Measurements from ENCODE around the gene SLC6A6.

SLC6A6 gene

DNA sequence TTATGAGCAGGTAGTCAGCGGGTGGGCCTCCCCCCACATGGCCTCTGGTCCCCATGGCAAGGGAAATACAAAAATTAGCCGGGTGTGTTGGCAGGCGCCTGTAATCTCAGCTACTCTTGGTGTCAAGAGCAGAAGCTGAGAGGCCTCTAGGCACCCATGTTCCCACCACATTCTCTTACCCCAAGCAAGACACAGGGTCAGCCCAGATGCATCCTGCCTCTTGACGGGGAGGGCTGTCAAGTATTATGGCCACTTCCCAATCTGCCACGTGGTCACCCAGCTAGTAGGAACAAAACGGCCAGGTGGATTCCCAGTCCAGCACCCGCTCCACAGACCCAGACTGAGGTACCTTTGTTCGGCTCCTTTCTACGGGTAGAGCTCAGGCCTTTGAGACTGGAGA, 16.2 kb upstream of the SLC6A6 start:
- Histone ChIP-seq H3K79me2 (ENCODE audit: insufficient read depth, low read length) (no peaks in the 10 kb centered on the region), H3K9me2 (ENCODE audit: low read depth, low read length) (no peaks in the 10 kb centered on the region), H3K27me3 (ENCODE audit: insufficient read depth, low read length) (no peaks in the 10 kb centered on the region; the same call in 1 of the 2 replicates), H2AFZ (ENCODE audit: low read length) (no peak overlapping the region), H4K20me1 (ENCODE audit: insufficient read depth, low read length) (no peaks in the 10 kb centered on the region), H3K9ac (ENCODE audit: low read length) (no peak overlapping the region), H3K9me3 (ENCODE audit: low read length) (no peaks in the 10 kb centered on the region), H3K4me3 (ENCODE audit: low read depth, low read length, poor library complexity, severe bottlenecking) (no peak overlapping the region), H3K4me2 (ENCODE audit: low read length) (no peak overlapping the region), H3K4me1 (ENCODE audit: insufficient read depth, low read length, severe bottlenecking) (peaks cover 15% of the 10 kb centered on the region), H3F3A (ENCODE audit: insufficient read depth, low read length) (no peaks in the 10 kb centered on the region), H3K27ac (ENCODE audit: low read depth, low read length, poor library complexity, severe bottlenecking) (no peak overlapping the region), H3K36me3 (ENCODE audit: insufficient read depth, low read length) (no peaks in the 10 kb centered on the region)
- TF ChIP-seq, protein P1, sequence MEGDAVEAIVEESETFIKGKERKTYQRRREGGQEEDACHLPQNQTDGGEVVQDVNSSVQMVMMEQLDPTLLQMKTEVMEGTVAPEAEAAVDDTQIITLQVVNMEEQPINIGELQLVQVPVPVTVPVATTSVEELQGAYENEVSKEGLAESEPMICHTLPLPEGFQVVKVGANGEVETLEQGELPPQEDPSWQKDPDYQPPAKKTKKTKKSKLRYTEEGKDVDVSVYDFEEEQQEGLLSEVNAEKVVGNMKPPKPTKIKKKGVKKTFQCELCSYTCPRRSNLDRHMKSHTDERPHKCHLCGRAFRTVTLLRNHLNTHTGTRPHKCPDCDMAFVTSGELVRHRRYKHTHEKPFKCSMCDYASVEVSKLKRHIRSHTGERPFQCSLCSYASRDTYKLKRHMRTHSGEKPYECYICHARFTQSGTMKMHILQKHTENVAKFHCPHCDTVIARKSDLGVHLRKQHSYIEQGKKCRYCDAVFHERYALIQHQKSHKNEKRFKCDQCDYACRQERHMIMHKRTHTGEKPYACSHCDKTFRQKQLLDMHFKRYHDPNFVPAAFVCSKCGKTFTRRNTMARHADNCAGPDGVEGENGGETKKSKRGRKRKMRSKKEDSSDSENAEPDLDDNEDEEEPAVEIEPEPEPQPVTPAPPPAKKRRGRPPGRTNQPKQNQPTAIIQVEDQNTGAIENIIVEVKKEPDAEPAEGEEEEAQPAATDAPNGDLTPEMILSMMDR (IDR thresholded peaks at IDR 0.05; ENCODE audit: low read length), result no peak
- TF ChIP-seq EZH2 (IDR thresholded peaks at IDR 0.05; ENCODE audit: borderline replicate concordance, low read length), result no peak

DNA sequence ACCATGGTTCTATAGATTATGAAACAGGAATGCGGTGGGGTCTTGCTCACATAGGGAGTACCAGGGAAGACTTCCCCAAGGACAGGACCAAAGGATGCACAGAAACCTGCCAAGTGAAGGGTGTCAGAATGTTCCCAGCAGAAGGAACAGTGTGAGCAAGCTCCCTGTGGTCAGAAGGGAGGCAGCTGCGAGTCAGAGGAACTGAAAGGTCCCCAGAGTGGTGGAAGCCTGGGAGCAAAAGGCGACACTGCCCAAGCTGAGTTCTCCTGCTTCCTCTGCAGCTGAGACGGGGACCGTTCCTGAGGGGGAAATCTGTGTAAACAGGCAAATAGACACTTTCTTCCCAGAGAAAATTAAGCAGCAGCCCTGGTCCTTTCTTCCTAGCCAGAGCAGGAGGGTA, 14.2 kb upstream of the SLC6A6 start:
- Histone ChIP-seq H3K9ac (ENCODE audit: low read length) (no peak overlapping the region), H3K4me2 (ENCODE audit: low read length) (no peak overlapping the region), H3K79me2 (ENCODE audit: insufficient read depth, low read length) (no peaks in the 10 kb centered on the region), H2AFZ (ENCODE audit: low read length) (no peak overlapping the region), H3K27me3 (ENCODE audit: insufficient read depth, low read length) (no peaks in the 10 kb centered on the region; the same call in 1 of the 2 replicates), H4K20me1 (ENCODE audit: insufficient read depth, low read length) (no peaks in the 10 kb centered on the region), H3K4me3 (ENCODE audit: low read depth, low read length, poor library complexity, severe bottlenecking) (no peak overlapping the region), H3K9me3 (ENCODE audit: low read length) (no peaks in the 10 kb centered on the region), H3K27ac (ENCODE audit: low read depth, low read length, poor library complexity, severe bottlenecking) (no peak overlapping the region), H3F3A (ENCODE audit: insufficient read depth, low read length) (no peaks in the 10 kb centered on the region), H3K4me1 (ENCODE audit: insufficient read depth, low read length, severe bottlenecking) (peaks cover 15% of the 10 kb centered on the region), H3K36me3 (ENCODE audit: insufficient read depth, low read length) (no peaks in the 10 kb centered on the region), H3K9me2 (ENCODE audit: low read depth, low read length) (no peaks in the 10 kb centered on the region)
- no peak for TF ChIP-seq EZH2 (IDR thresholded peaks at IDR 0.05; ENCODE audit: borderline replicate concordance, low read length)
- TF ChIP-seq, protein P1 (IDR thresholded peaks at IDR 0.05; ENCODE audit: low read length), result no peak

DNA sequence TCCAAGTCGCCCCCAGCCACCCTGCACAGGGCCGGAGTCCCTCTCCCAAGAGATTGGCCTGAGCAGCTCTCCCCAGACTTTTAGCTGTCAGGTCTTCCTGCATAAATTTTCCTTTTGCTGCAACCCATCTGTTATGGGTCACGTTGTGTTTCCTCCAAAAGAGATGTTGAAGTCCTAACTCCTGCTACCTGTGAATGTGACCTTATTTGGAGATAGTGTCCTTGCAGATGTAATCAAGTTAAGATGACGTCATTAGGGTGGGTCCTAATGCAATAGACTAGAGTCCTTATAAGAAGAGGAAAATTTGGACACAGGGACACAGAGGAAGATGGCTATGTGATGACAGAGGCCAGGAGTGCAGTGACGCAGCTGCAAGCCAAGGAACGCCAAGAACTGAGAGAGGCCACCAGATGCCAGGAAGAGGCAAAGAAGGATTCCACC, 13.2 kb upstream of the SLC6A6 start:
- Histone ChIP-seq H3K4me2 (ENCODE audit: low read length) (peak overlapping the region; percentile 31; the same call in 1 of the 2 replicates), H3K79me2 (ENCODE audit: insufficient read depth, low read length) (no peaks in the 10 kb centered on the region), H3K27ac (ENCODE audit: low read depth, low read length, poor library complexity, severe bottlenecking) (no peak overlapping the region), H2AFZ (ENCODE audit: low read length) (no peak overlapping the region), H3K9me3 (ENCODE audit: low read length) (no peaks in the 10 kb centered on the region), H3K27me3 (ENCODE audit: insufficient read depth, low read length) (no peaks in the 10 kb centered on the region), H3K4me3 (ENCODE audit: low read depth, low read length, poor library complexity, severe bottlenecking) (no peak overlapping the region), H3K9me2 (ENCODE audit: low read depth, low read length) (no peaks in the 10 kb centered on the region), H3K9ac (ENCODE audit: low read length) (no peak overlapping the region), H3K36me3 (ENCODE audit: insufficient read depth, low read length) (no peaks in the 10 kb centered on the region), H3K4me1 (ENCODE audit: insufficient read depth, low read length, severe bottlenecking) (peaks cover 15% of the 10 kb centered on the region), H4K20me1 (ENCODE audit: insufficient read depth, low read length) (no peaks in the 10 kb centered on the region), H3F3A (ENCODE audit: insufficient read depth, low read length) (no peaks in the 10 kb centered on the region)
- no peak for TF ChIP-seq EZH2 (IDR thresholded peaks at IDR 0.05; ENCODE audit: borderline replicate concordance, low read length)
- TF ChIP-seq, protein P1 (IDR thresholded peaks at IDR 0.05; ENCODE audit: low read length), result no peak

All from OCI-LY1 (cell line).